T-helper 2 cell (primary cell): ENCODE data around the gene PRAMEF9.
"Not testable (repeated sequence)": the region's sequence is repeated elsewhere in the genome, so short reads cannot be mapped to it uniquely, and the experiment has no call there.

Source experiments
- DNase-seq, 5 experiments: peaks; one replicate each; pipeline versions ENCODE4 v3.0.0 to v3.0.0-alpha.2; 2012 to 2022
- total RNA-seq, 2 donors: gene quantifications; one replicate each; lab custom pipeline; 2026; lab: John Stamatoyannopoulos, UW

Gene PRAMEF9
- 0 reads per million in 2 donors for total RNA-seq

DNA sequence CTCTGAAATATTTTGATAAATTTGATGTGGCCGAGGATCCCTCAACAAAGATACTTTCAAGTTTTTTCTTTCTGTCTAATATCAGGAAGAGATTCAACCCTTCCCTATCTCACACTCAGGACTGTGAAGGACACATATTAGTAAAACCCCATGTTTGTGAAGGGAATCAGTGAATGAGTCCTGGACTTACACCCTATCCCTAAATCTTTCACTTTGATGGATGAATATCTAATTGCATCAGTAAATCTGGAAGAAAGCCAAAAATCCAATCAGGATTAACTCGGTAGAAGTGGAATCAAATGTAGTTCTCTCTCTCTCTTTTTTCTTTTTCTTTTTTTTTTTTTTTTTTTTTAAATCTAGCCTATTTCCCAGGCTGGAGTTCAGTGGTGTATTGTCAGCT, at the start of gene PRAMEF9:
TSS of gene PRAMEF9 (plus strand) at position 301 of the 400 bp plus-strand sequence. CDS start 3,433 bp downstream, outside the sequence.
- DNase-seq = not testable (repeated sequence)

DNA sequence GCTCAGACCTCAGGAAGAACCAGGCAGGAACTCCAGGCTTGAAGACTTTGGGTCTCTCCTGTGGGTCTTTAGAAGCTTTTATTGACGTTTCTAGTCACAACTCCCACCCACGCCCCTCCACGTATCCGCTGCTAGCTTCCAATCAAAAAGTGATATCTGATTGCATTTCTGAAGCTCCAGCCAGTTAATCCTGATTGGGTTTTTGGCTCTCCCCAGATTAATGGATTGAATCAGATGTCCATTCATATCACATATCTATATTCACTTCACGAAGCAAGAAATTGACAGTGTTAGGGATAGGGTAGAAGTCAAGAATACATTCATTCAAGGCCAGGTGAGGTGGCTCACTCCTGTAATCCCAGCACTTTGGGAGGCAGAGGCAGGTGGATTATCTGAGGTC, 15.7 kb upstream of the PRAMEF9 start, which contains the start of gene PRAMEF26:
TSS of gene PRAMEF26 (minus strand) at position 101 of the 400 bp plus-strand sequence. CDS start 2,914 bp downstream, outside the sequence.
- not testable (repeated sequence) for DNase-seq

DNA sequence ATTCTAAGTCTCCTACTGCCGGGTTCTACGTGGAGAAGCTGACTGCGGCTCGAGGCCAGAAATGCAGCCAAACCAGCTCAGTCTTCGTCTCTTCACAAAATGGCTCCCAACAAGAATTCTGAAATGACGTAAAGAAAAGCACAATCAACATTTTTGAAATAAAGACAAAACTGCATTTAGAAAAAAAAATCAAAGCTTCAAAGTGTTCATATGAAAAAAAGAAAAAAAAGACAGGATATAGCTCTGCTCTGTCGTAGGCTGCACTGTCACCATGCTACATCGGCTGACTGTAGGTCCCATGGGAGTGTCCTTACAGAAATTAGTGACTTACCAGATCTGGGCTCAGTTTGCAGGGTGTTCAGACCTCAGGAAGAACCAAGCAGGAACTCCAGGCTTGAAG, 6.1 kb upstream of the PRAMEF9 start, which contains the start of gene HNRNPCL4:
TSS of gene HNRNPCL4 (minus strand) at position 101 of the 400 bp plus-strand sequence. CDS start 164 bp downstream, outside the sequence.
- DNase-seq = not testable (repeated sequence)

DNA sequence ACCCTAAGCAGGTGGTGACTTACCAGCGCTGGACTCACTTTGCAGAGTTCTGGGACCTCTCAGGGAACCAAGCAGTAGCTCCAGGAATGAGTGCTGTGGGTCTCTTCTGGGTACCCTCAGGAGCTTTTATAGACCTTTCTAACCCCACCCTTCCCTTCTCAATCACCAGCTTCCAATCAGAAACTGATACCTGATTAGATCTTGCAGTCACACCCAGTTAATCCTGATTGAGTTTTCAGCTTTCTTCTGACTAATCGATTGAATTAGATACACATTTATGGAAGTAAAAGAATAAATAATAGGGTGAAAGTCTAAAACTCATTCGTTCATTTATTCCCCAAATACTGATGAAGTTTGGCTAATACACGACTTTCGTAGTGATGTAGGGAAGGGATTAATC, 29.7 kb downstream of the PRAMEF9 start, which contains the start of gene PRAMEF13:
TSS of gene PRAMEF13 (minus strand) at position 101 of the 400 bp plus-strand sequence. CDS start 1,820 bp downstream, outside the sequence.
- not testable (repeated sequence) for DNase-seq

DNA sequence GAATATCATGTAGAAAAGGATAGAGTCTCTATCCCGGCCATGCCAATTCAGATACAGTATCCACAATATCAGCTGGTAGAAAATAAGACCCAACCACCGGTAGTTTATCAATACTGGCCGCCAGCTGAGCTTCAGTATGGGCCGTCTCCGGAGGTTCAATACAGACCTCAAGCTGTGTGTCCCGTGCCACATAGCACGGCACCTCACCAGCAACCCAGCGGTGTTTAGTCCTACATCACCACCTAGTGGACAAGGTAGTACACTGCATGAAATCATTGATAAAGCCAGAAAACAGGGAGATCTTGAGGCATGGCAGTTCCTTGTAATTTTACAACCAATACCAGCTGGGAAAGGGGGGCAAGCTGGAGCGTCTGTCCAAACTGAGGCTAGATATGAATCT, 37.1 kb downstream of the PRAMEF9 start:
- DNase-seq = not testable (repeated sequence)

DNA sequence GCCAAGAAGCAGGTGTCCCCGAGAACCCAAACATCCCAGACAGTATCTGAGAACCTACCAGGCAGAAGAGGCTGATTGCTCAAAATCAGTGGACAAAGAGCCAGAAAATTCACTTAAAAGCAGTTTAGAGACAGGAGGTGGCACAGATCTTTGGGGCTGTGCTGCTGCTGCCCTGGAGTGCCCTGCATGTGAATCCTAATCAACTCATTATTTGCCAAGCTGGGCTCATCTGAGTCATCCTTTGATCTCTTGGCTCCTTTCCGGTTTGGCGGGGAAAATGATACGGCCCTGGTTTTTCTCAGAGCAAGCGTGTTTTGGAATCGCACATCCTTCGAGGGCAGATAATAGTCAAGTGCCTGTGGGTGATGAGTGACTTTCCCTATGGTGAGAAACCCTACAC, 45.0 kb downstream of the PRAMEF9 start:
- not testable (repeated sequence) for DNase-seq

DNA sequence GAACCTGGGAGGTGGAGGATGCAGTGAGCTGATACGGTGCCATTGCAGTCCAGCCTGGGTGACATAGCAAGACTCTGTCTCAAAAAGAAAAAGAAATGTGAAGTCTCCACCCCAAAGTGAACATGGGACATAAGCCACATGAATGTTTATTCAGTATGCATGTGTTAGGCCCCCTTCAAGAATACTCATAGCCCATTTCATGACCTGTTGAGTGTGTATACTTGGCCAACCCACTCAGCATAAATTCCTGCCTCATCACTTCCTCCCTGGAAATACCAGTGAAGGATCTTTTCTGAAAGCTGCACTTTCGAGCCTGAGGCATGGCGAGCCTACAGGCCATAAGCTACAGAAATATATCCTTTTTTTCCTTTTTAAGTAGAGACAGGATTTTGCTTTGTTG, 47.6 kb downstream of the PRAMEF9 start:
- not testable (repeated sequence) for DNase-seq

DNA sequence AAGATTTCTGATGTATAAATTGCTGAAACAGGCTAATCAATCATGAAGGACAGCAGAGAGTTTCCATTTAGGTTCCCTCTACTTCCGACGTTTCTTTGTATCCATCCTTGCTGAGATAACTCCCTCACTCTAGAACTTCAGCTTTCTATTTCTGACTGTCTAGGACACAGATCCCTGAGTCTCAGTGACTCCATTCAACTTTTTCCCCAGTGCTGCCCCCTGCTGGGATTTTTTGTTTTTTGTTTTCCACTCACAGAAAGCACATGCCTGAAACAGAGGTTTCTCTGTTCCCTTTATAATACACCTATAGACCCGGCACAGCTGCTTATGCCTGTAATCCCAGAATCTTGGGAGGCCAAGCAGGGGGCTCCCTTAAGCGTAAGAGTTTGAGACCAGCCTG, 51.1 kb downstream of the PRAMEF9 start:
- not testable (repeated sequence) for DNase-seq

DNA sequence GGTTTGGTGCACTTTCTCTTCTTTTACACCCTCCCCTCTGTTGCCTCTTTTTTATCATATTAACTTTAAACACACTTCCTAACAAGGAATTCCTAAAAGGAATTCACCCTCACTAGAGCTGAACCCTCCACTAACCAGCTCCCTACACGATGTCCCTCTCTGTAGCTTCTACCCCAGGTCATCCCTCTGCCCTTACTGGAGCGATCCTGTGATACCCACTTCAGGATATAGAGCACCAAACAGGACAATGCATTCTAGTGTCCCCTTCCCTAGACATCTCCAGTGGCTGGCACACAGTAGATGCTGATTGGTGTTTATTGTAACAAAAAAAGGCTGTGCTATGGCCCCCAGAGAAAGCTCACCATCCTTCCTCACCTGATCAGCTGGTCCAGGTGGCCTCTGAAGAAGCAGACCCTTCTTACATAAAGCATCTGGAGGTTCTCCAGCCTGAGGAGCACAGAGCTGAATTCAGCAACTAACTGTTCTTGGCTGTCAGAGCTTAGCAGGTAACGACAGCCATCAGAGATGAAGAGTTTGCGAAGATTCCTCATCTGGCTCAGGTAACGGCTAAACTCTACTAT, 52.9 kb downstream of the PRAMEF9 start:
- DNase-seq = no peak

DNA sequence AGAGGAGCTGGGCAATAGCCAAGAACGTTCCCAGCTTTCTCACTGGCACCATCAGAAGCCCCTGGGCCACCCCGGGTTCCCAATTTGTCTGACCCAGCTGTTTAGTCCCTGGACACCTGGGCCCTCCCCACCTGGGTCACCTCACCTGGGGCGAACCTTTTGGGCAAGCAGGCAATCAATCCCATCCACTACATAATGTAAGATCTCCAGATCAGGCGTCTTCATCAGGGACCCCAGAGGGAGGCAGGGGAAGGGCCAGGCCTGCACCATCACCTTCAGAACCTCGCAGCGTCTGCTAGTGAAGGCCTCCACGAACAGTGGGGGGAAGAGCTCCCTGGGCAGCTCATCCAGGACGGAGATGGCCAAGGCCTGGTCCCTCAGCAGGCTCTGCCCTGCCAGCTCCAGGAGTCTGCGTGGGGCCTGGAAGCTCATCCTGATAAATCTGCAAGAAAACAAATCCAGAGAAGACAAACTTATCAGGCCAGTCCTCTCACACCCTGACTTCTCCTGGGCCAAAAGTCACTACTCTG, 54.1 kb downstream of the PRAMEF9 start, which contains the start of gene PRAMEF18:
TSS of gene PRAMEF18 (minus strand) at position 480 of the 530 bp plus-strand sequence. CDS start at position 432, 48 bp downstream.
- DNase-seq = not testable (repeated sequence)

DNA sequence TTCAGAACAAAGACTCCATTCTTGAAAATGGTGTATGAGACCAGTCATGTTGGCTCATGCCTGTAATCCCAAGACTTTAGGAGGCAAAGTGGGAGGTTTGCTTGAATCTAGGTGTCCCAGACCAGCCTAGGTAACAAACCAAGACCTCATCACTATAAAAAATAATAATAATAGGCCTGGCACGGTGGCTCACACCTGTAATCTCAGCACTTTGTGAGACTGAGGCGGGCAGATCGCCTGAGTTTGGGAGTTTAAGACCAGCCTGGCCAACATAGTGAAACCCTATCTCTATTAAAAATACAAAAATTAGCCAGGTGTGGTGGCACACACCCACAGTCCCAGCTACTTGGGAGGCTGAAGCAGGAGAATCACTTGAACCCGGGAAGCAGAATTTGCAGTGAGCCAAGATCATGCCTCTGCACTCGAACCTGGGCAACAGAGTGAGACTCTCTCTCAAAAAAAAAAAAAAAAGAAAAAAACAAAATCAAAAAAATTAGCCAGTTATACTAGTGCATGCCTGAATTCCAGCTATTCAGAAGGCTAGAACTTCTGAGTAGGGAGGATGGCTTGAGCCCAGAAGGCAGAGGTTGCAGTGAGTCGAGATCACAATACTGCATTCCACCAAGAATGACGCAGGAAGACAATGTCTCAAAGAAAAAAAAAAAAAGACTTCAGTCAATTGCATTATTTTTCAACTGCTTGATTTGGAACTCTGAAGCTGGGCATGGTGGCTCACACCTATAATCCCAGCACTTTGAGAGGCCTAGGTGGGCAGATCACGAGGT, 55.8 kb downstream of the PRAMEF9 start:
- DNase-seq = not testable (repeated sequence)

DNA sequence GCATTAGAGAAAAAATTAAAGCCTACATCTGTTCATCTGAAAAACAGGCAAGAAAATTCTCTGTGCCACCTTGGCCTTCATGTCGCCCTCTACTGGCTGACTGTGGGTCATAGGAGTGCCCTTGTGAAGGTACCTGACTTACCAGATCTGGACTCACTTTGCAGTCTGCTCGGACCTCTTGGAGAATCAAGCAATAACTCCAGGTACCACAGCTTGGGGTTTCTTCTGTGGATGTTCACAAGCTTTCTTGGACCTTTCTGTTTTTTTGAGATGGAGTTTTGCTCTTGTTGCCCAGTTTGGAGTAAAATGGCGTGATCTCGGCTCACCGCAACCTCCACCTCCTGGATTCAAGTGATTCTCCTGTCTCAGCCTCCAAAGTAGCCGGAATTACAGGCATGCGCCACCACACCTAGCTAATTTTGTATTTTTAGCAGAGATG, 56.7 kb downstream of the PRAMEF9 start:
- peak in 2 of 5 experiments; percentile 14 to 44 for DNase-seq
